ENCODE results near the gene FILIP1L. TPM values are rescaled to one million over a fixed set of nuclear protein-coding genes. Genes with fewer than 3 reads are reported as not detected.

Gene FILIP1L
- total and polyA plus RNA-seq, 2 of the 8 experiments (the other 6 are each of a cell fraction or from before 2014, with no cell fraction given) = 0.06 to 0.09 TPM

DNA sequence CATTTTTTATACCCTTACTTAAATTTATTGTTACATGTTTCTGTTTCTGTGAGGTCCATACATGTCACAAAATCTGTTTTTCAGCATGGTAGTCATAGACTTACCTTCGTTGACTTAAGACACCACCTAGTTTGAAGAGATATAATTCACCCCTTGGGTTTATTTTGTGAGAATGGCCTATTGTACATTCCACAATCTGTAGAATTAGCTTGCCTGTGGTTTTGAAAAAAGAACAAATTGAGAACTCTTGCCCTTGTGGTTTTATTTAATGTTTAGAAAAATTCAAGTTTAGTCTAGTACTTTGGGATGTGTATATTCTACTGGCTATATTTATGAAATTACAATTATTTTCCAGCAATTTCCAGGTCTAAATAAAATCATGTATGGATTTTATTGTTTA, 31.6 kb downstream of the FILIP1L start (continued):
- TF ChIP-seq EZH2 (IDR thresholded peaks at IDR 0.05; ENCODE audit: low read depth, low read length, severe bottlenecking) (no peak), BRCA1 (IDR thresholded peaks at IDR 0.05; ENCODE audit: low read depth, low read length) (no peak), TEAD4 (IDR thresholded peaks at IDR 0.05; ENCODE audit: low read depth, low read length) (no peak)

Measured in H1 (cell line).